GM19239 (cell line): ENCODE measurements around the gene STK10.

ENCODE experiments used
- DNase-seq: peaks from one replicate; pipeline ENCODE4 v3.0.0; 2011; ENCODE audit warnings: low spot score; ENCODE audit not compliant: insufficient read length
- FAIRE-seq: peaks from 2 replicates; lab custom pipeline; 2011; peaks lifted over from hg19 to GRCh38; lab: Jason Lieb, UNC

STK10 gene

GRCh38 chr5:172002310-172002709, 185.7 kb downstream of the STK10 start:
- DNase-seq = no peak
- FAIRE-seq = no peak

- FAIRE-seq = peak; percentile 97
Observed at GRCh38 chr5:171999877-172000276, 188.1 kb downstream of the STK10 start.

GRCh38 chr5:171999100-171999499, 188.9 kb downstream of the STK10 start:
- DNase-seq (no peak), FAIRE-seq (no peak)

More at GRCh38 chr5:171999877-172000276, 188.1 kb downstream of the STK10 start:
- no peak for DNase-seq

GRCh38 chr5:171997011-171997410, 191.0 kb downstream of the STK10 start:
- FAIRE-seq = no peak

GRCh38 chr5:171992813-171993212, 195.2 kb downstream of the STK10 start:
- DNase-seq (no peak), FAIRE-seq (no peak)

More at GRCh38 chr5:171997011-171997410, 191.0 kb downstream of the STK10 start:
- no peak for DNase-seq

- DNase-seq (no peak), FAIRE-seq (no peak)
Observed at GRCh38 chr5:171992305-171992704, 195.7 kb downstream of the STK10 start.
